GM12878 (cell line): ENCODE results near the gene VAV2. TPM values are rescaled to one million over a fixed set of nuclear protein-coding genes. Genes with fewer than 3 reads are reported as not detected.

Experiments used
- CREM ChIP-seq: IDR thresholded peaks from 2 replicates; pipeline ENCODE4 v1.6.1; 2014; ENCODE audit warnings: antibody characterized with exemption, low read depth
- EGR1 ChIP-seq, 2 experiments: IDR thresholded peaks; 1 replicate in 1 of 2; 2 replicates in 1 of 2; pipeline ENCODE4 v1.6.1; 2011 to 2012; ENCODE audit warnings: low read depth in 2 of 2, low read length in 2 of 2, borderline replicate concordance in 1 of 2, mild to moderate bottlenecking in 1 of 2, moderate library complexity in 1 of 2
- ESRRA ChIP-seq: IDR thresholded peaks from 2 replicates; pipeline ENCODE4 v1.6.1; 2012; ENCODE audit warnings: mild to moderate bottlenecking, low read length, improper control_type of control experiment
- HDGF ChIP-seq: fragments of 450-650 bp; IDR thresholded peaks from 2 replicates; pipeline ENCODE4 v1.6.1; 2016; ENCODE audit warnings: antibody characterized with exemption
- NR2F1 ChIP-seq: fragments of 450-650 bp; conservative IDR thresholded peaks from 2 replicates; pipeline ENCODE4 v1.6.1; 2017; ENCODE audit warnings: mild to moderate bottlenecking
- RB1 ChIP-seq: fragments of 450-650 bp; formaldehyde crosslinking; IDR thresholded peaks from 2 replicates; pipeline ENCODE4 v1.6.1; 2017; ENCODE audit warnings: mild to moderate bottlenecking, borderline replicate concordance
- SMAD1 ChIP-seq: fragments of 450-650 bp; IDR thresholded peaks from 2 replicates; pipeline ENCODE4 v1.6.1; 2018; ENCODE audit warnings: mild to moderate bottlenecking, low read depth; ENCODE audit not compliant: partially characterized antibody
- SREBF1 ChIP-seq: IDR thresholded peaks from 2 replicates; pipeline ENCODE4 v1.6.1; 2012; ENCODE audit warnings: mild to moderate bottlenecking, low read length
- SREBF2 ChIP-seq: IDR thresholded peaks from 2 replicates; pipeline ENCODE4 v1.6.1; 2012; ENCODE audit warnings: mild to moderate bottlenecking, low read length
- SRF ChIP-seq, 2 experiments: IDR thresholded peaks; 2 replicates each; pipeline ENCODE4 v1.6.1; 2011; ENCODE audit warnings: low read depth in 2 of 2, low read length in 2 of 2, mild to moderate bottlenecking in 1 of 2, moderate library complexity in 1 of 2
- TCF12 ChIP-seq: IDR thresholded peaks from 2 replicates; pipeline ENCODE4 v1.6.1; 2011; ENCODE audit warnings: low read depth, mild to moderate bottlenecking, low read length
- YBX1 ChIP-seq: fragments of 450-650 bp; IDR thresholded peaks from 2 replicates; pipeline ENCODE4 v1.6.1; 2016; ENCODE audit warnings: antibody characterized with exemption
- polyA plus RNA-seq, 11 experiments: library from polyadenylated mRNA; depleted of rRNA in 4 of 11; unstranded in 6 of 11; stranded (reverse) in 5 of 11; fragments of >200 nt; fragmentation: Nextera tagmentation in 4 of 11; fragmentation: Illumina TruSeq in 1 of 11; extraction: Ambion mirVana in 4 of 11; extraction: Trizol in 1 of 11; gene quantifications; 1 replicate in 1 of 11; 2 replicates in 10 of 11; pipeline versions ENCODE4 v1.2.1 to v1.2.3, GENCODE V29; 2011 to 2016; ENCODE audit warnings: inconsistent platforms in 2 of 11, missing spikeins in 2 of 11, low read depth in 1 of 11
- total RNA-seq, 4 experiments: library from RNA; depleted of rRNA in 3 of 4; stranded (reverse); fragments of >200 nt in 3 of 4; fragmentation: Illumina TruSeq in 1 of 4; extraction: Trizol in 1 of 4; gene quantifications; 2 replicates each; pipeline versions ENCODE4 v1.2.1 to v1.2.3, GENCODE V29; 2013 to 2021
- TF ChIP-seq, protein P1 (sequence below): fragments of 450-650 bp; formaldehyde crosslinking; IDR thresholded peaks from 2 replicates; pipeline ENCODE4 v1.4.0; 2020; ENCODE audit warnings: mild to moderate bottlenecking, moderate library complexity
- TF ChIP-seq, protein P2 (sequence below): IDR thresholded peaks from 2 replicates; pipeline ENCODE4 v1.6.1; 2012; ENCODE audit warnings: improper control_type of control experiment, low read depth, low read length; ENCODE audit not compliant: insufficient replicate concordance
- TF ChIP-seq, protein P3 (sequence below): fragments of 450-650 bp; IDR thresholded peaks from 2 replicates; pipeline ENCODE4 v1.6.1; 2017; ENCODE audit warnings: mild to moderate bottlenecking
- TF ChIP-seq, protein P4 (sequence below): fragments of 450-650 bp; IDR thresholded peaks from 2 replicates; pipeline ENCODE4 v1.6.1; 2017; ENCODE audit warnings: mild to moderate bottlenecking, low read depth, inconsistent platforms; ENCODE audit not compliant: poor library complexity, severe bottlenecking

Gene VAV2
- total and polyA plus RNA-seq, 10 of the 15 experiments (the other 5 are each of a cell fraction or from before 2014, with no cell fraction given): 0.13 to 43.9 (median 16.9) TPM

DNA sequence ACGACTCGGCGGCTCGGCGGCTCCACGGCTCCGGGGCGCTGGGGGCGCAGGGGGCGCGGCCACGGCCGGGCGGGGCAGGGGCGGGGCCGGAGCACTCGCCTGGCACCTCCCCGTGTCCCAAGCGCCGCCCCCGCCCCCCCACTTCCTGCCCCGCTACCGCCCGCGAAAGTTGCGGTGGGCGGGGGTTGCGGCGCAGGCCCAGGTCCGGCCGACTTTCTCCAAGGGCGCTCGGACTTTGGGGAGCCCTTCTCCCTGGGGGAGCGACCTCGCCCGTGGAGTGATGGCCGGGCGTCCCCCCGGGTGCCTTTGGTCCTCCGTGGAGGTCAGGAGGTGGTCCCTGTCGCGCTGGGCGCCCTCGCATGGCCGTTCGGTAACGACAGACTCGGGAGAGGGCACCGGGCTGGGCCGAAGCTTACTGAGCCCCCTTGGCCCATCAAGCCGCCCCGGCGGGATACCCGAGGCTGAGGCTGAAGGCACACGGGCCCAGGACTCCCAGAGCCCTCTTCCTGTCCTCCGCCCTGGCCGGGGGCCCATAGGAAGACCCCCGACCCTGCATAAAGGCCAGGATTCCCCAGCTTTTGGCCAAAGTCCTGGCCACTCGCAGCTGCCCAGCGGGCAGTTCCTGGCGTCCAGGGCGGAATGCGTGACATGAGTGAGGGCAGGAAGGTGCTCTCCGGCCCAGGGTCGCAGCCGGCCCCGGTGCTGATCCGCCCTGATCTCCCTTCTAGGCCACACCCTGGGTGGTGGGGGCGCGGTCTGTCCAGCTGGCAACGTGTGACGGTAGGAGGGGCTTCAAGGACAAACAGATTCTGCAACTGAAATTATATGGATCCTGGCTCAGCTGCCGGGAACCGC is 883 bp upstream of the VAV2 start (continued):
- TF ChIP-seq, protein P1, sequence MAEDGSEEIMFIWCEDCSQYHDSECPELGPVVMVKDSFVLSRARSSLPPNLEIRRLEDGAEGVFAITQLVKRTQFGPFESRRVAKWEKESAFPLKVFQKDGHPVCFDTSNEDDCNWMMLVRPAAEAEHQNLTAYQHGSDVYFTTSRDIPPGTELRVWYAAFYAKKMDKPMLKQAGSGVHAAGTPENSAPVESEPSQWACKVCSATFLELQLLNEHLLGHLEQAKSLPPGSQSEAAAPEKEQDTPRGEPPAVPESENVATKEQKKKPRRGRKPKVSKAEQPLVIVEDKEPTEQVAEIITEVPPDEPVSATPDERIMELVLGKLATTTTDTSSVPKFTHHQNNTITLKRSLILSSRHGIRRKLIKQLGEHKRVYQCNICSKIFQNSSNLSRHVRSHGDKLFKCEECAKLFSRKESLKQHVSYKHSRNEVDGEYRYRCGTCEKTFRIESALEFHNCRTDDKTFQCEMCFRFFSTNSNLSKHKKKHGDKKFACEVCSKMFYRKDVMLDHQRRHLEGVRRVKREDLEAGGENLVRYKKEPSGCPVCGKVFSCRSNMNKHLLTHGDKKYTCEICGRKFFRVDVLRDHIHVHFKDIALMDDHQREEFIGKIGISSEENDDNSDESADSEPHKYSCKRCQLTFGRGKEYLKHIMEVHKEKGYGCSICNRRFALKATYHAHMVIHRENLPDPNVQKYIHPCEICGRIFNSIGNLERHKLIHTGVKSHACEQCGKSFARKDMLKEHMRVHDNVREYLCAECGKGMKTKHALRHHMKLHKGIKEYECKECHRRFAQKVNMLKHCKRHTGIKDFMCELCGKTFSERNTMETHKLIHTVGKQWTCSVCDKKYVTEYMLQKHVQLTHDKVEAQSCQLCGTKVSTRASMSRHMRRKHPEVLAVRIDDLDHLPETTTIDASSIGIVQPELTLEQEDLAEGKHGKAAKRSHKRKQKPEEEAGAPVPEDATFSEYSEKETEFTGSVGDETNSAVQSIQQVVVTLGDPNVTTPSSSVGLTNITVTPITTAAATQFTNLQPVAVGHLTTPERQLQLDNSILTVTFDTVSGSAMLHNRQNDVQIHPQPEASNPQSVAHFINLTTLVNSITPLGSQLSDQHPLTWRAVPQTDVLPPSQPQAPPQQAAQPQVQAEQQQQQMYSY (CRISPR knock-in tag): no peak
- TF ChIP-seq EGR1 (IDR thresholded peaks at IDR 0.05; ENCODE audit: borderline replicate concordance in 1 of 2, low read depth in 2 of 2, low read length in 2 of 2): peak in 1 of 2 experiments; percentile 76; a peak in 2 of 3 replicates
- TF ChIP-seq RB1: peak; percentile 86; the same call in 1 of the 2 replicates
- TF ChIP-seq, protein P2, sequence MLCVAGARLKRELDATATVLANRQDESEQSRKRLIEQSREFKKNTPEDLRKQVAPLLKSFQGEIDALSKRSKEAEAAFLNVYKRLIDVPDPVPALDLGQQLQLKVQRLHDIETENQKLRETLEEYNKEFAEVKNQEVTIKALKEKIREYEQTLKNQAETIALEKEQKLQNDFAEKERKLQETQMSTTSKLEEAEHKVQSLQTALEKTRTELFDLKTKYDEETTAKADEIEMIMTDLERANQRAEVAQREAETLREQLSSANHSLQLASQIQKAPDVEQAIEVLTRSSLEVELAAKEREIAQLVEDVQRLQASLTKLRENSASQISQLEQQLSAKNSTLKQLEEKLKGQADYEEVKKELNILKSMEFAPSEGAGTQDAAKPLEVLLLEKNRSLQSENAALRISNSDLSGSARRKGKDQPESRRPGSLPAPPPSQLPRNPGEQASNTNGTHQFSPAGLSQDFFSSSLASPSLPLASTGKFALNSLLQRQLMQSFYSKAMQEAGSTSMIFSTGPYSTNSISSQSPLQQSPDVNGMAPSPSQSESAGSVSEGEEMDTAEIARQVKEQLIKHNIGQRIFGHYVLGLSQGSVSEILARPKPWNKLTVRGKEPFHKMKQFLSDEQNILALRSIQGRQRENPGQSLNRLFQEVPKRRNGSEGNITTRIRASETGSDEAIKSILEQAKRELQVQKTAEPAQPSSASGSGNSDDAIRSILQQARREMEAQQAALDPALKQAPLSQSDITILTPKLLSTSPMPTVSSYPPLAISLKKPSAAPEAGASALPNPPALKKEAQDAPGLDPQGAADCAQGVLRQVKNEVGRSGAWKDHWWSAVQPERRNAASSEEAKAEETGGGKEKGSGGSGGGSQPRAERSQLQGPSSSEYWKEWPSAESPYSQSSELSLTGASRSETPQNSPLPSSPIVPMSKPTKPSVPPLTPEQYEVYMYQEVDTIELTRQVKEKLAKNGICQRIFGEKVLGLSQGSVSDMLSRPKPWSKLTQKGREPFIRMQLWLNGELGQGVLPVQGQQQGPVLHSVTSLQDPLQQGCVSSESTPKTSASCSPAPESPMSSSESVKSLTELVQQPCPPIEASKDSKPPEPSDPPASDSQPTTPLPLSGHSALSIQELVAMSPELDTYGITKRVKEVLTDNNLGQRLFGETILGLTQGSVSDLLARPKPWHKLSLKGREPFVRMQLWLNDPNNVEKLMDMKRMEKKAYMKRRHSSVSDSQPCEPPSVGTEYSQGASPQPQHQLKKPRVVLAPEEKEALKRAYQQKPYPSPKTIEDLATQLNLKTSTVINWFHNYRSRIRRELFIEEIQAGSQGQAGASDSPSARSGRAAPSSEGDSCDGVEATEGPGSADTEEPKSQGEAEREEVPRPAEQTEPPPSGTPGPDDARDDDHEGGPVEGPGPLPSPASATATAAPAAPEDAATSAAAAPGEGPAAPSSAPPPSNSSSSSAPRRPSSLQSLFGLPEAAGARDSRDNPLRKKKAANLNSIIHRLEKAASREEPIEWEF: no peak
- TF ChIP-seq, protein P3, sequence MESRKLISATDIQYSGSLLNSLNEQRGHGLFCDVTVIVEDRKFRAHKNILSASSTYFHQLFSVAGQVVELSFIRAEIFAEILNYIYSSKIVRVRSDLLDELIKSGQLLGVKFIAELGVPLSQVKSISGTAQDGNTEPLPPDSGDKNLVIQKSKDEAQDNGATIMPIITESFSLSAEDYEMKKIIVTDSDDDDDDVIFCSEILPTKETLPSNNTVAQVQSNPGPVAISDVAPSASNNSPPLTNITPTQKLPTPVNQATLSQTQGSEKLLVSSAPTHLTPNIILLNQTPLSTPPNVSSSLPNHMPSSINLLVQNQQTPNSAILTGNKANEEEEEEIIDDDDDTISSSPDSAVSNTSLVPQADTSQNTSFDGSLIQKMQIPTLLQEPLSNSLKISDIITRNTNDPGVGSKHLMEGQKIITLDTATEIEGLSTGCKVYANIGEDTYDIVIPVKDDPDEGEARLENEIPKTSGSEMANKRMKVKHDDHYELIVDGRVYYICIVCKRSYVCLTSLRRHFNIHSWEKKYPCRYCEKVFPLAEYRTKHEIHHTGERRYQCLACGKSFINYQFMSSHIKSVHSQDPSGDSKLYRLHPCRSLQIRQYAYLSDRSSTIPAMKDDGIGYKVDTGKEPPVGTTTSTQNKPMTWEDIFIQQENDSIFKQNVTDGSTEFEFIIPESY: no peak
- no peak for TF ChIP-seq TCF12
- no peak for TF ChIP-seq HDGF
- TF ChIP-seq, protein P4, sequence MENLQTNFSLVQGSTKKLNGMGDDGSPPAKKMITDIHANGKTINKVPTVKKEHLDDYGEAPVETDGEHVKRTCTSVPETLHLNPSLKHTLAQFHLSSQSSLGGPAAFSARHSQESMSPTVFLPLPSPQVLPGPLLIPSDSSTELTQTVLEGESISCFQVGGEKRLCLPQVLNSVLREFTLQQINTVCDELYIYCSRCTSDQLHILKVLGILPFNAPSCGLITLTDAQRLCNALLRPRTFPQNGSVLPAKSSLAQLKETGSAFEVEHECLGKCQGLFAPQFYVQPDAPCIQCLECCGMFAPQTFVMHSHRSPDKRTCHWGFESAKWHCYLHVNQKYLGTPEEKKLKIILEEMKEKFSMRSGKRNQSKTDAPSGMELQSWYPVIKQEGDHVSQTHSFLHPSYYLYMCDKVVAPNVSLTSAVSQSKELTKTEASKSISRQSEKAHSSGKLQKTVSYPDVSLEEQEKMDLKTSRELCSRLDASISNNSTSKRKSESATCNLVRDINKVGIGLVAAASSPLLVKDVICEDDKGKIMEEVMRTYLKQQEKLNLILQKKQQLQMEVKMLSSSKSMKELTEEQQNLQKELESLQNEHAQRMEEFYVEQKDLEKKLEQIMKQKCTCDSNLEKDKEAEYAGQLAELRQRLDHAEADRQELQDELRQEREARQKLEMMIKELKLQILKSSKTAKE: no peak
- peak; percentile 91 for TF ChIP-seq NR2F1
- no peak for TF ChIP-seq YBX1
- TF ChIP-seq SREBF2: no peak
- TF ChIP-seq CREM: no peak
- no peak for TF ChIP-seq SRF (IDR thresholded peaks at IDR 0.05; ENCODE audit: low read depth in 2 of 2, low read length in 2 of 2)
- TF ChIP-seq ESRRA: no peak
- no peak for TF ChIP-seq SREBF1
- no peak for TF ChIP-seq SMAD1
